Stomach smooth muscle (tissue), 2 donors: ENCODE results near the gene CREG1.

ENCODE experiments used
- H3K27ac ChIP-seq: one replicate; pipeline ENCODE4 v1.7.0; 2013; ENCODE audit warnings: mild to moderate bottlenecking, low read length, inconsistent platforms
- H3K27me3 ChIP-seq, 2 donors: one replicate each; pipeline ENCODE4 v1.7.0; 2013; ENCODE audit warnings: low read length in 2 of 2; ENCODE audit not compliant: insufficient read depth in 2 of 2, control insufficient read depth in 1 of 2
- H3K36me3 ChIP-seq, 2 donors: one replicate each; pipeline ENCODE4 v1.7.0; 2013; ENCODE audit warnings: low read length in 2 of 2; ENCODE audit not compliant: control insufficient read depth in 2 of 2, insufficient read depth in 2 of 2
- H3K4me1 ChIP-seq: one replicate; pipeline ENCODE4 v1.7.0; 2013; ENCODE audit warnings: low read length; ENCODE audit not compliant: control insufficient read depth, insufficient read depth
- H3K4me3 ChIP-seq, 2 donors: one replicate each; pipeline ENCODE4 v1.7.0; 2013; ENCODE audit warnings: low read length in 2 of 2
- H3K9ac ChIP-seq, 2 donors: one replicate each; pipeline ENCODE4 v1.7.0; 2013; ENCODE audit warnings: low read length in 2 of 2, mild to moderate bottlenecking in 1 of 2
- H3K9me3 ChIP-seq, 2 donors: one replicate each; pipeline ENCODE4 v1.7.0; 2013; ENCODE audit warnings: low read length in 2 of 2; ENCODE audit not compliant: control insufficient read depth in 2 of 2
- donor health status: healthy.
- donor health status: Pancreatic carcinoma.

The CREG1 gene

DNA sequence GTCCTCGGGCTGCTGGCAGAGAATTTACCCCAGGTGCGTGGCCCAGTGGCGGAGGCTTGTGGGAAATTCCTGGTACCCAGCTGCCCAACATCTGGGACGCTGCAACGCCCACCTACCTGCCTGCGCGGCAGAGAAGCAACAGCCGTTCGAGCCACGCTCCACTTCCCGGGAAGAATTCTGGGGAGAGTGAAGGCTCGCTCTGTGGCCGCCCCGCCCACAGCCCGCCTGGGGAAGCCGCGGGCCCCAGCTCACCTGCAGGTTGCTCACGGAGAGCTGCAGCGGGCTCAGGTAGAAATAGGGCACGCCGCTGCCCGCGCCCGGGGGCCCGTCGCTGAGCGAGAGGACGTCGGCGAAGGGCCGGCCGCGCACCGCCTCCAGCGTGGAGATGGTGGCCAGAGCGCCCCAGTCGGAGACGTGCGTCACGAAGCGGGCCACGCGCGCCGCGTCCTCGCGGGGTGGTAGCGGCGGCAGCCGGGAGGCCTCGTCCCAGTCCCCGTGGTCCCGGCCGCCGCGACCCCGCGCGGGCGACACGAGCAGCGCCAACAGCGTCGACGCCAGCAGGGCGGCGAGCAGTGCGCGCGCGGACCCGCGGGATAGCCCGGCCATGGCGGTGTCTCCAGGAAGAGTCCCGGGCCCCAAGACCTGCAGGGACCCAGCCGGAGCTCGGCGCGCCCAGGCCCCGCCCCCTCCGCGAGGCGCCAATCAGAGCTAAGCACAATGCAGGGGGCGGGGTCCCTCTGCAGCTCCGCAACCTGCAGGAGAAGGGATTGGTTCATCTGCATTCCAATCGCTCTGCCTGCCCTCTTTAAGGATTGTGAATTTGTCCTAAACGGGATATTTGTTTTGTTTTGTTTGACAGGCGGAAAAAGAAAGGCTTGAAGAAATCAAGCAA, at the start of gene CREG1:
CREG1 (minus strand) TSS at position 627 of the 892 bp plus-strand sequence.
- peak within 1 kb of the TSS; percentile 53 for H3K27ac ChIP-seq

GRCh38 chr1:167602840-167603239, 49.3 kb upstream of the CREG1 start:
- Histone ChIP-seq H3K9me3 (peaks cover 0 to 4% of the 10 kb centered on the region in 2 donors), H3K36me3 (no peaks in the 10 kb centered on the region), H3K27ac (no peak overlapping the region), H3K4me3 (no peak overlapping the region), H3K9ac (no peak overlapping the region), H3K4me1 (peaks cover 25% of the 10 kb centered on the region), H3K27me3 (no peaks in the 10 kb centered on the region)

More for the DNA sequence above, at the start of gene CREG1:
- Histone ChIP-seq H3K27me3 (no peaks in the 10 kb centered on the region), H3K4me3 (peak within 1 kb of the TSS; percentile 83 to 96), H3K4me1 (peaks cover 12% of the 10 kb centered on the region), H3K9me3 (no peaks in the 10 kb centered on the region), H3K36me3 (no peaks in the 10 kb centered on the region), H3K9ac (peak within 1 kb of the TSS; percentile 64 to 72)

GRCh38 chr1:167601442-167602383, 48.2 kb upstream of the CREG1 start:
- no peak overlapping the region for H3K4me3 ChIP-seq

GRCh38 chr1:167599957-167600581, 46.5 kb upstream of the CREG1 start:
- Histone ChIP-seq H3K27ac (no peak overlapping the region), H3K4me1 (peaks cover 25% of the 10 kb centered on the region), H3K36me3 (no peaks in the 10 kb centered on the region), H3K9me3 (no peaks in the 10 kb centered on the region), H3K9ac (no peak overlapping the region), H3K27me3 (no peaks in the 10 kb centered on the region), H3K4me3 (no peak overlapping the region)

More at GRCh38 chr1:167601442-167602383, 48.2 kb upstream of the CREG1 start:
- H3K9ac ChIP-seq = no peak overlapping the region
- no peaks in the 10 kb centered on the region for H3K9me3 ChIP-seq
- no peaks in the 10 kb centered on the region for H3K36me3 ChIP-seq
- H3K27me3 ChIP-seq = no peaks in the 10 kb centered on the region
- H3K27ac ChIP-seq = peak overlapping the region; percentile 31
- peaks cover 25% of the 10 kb centered on the region for H3K4me1 ChIP-seq

DNA sequence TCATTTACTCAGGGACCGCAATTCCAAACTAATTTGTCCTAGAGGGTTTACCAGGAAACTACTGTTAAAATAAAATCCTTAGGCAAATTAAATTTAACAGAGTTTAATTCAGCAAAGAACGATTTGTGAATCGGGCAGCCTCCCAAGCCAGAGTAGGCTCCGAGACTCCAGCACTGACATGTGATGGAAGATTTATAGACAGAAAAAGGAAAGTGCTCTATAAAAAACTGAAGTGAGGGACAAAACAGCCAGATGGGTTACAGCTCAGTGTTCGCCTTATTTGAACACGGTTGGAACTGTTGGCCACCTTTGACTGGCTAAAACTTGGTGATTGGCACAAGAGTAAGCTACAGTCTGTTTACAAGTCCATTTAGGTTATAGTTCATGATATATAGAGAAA, 41.3 kb upstream of the CREG1 start:
- Histone ChIP-seq H3K36me3 (no peaks in the 10 kb centered on the region), H3K27ac (no peak overlapping the region), H3K27me3 (no peaks in the 10 kb centered on the region), H3K4me1 (no peaks in the 10 kb centered on the region), H3K4me3 (no peak overlapping the region), H3K9ac (no peak overlapping the region), H3K9me3 (no peaks in the 10 kb centered on the region)

DNA sequence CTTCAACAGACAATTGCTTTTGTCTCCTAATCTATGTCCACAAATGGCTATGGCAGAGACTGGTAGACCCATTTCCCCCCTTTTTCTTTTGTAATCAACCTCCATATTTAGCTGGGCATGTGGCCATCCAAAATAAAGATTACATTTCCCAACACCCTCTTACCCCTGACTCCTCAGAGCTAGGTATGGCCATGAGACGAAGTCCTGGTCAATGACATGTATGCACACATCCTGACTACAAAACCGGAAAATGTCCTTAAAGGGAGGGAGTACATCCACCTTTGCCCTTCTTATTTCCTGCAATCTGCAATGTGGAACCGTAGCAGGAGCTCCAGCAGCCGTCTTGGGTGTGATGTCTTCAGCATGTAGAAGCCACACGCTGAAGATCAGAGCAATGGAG, 40.3 kb upstream of the CREG1 start:
- H3K9ac ChIP-seq = no peak overlapping the region
- no peaks in the 10 kb centered on the region for H3K9me3 ChIP-seq
- H3K4me3 ChIP-seq = no peak overlapping the region
- no peaks in the 10 kb centered on the region for H3K4me1 ChIP-seq
- H3K36me3 ChIP-seq = no peaks in the 10 kb centered on the region
- no peaks in the 10 kb centered on the region for H3K27me3 ChIP-seq
- no peak overlapping the region for H3K27ac ChIP-seq

DNA sequence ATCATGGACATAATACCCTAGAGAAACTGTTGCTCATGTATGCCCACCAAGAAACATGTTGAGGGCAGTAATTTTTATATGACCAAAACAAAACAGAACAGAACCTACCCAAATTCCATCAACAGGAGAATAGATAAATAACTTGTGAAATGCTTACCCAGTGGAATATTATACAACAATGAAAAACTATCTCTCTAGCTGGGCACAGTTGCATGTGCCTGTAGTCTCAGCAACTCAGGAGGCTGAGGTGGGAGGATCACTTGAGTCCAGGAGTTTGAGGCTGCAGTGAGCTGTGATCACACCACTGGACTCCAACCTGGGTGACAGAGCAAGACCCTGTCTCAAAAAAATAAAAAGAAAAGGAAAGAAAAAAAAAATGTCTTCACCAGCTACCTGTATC, 38.9 kb upstream of the CREG1 start:
- Histone ChIP-seq H3K27ac (no peak overlapping the region), H3K9me3 (no peaks in the 10 kb centered on the region), H3K9ac (no peak overlapping the region), H3K36me3 (no peaks in the 10 kb centered on the region), H3K27me3 (no peaks in the 10 kb centered on the region), H3K4me3 (no peak overlapping the region), H3K4me1 (no peaks in the 10 kb centered on the region)

GRCh38 chr1:167588361-167588760, 34.8 kb upstream of the CREG1 start:
- no peaks in the 10 kb centered on the region for H3K36me3 ChIP-seq
- H3K27me3 ChIP-seq = no peaks in the 10 kb centered on the region
- H3K9ac ChIP-seq = no peak overlapping the region
- no peak overlapping the region for H3K4me3 ChIP-seq
- no peak overlapping the region for H3K27ac ChIP-seq
- no peaks in the 10 kb centered on the region for H3K9me3 ChIP-seq
- no peaks in the 10 kb centered on the region for H3K4me1 ChIP-seq

GRCh38 chr1:167587872-167588271, 34.3 kb upstream of the CREG1 start:
- no peaks in the 10 kb centered on the region for H3K4me1 ChIP-seq
- H3K36me3 ChIP-seq = no peaks in the 10 kb centered on the region
- no peak overlapping the region for H3K9ac ChIP-seq
- H3K9me3 ChIP-seq = no peaks in the 10 kb centered on the region
- no peak overlapping the region for H3K27ac ChIP-seq
- no peaks in the 10 kb centered on the region for H3K27me3 ChIP-seq
- H3K4me3 ChIP-seq = no peak overlapping the region

DNA sequence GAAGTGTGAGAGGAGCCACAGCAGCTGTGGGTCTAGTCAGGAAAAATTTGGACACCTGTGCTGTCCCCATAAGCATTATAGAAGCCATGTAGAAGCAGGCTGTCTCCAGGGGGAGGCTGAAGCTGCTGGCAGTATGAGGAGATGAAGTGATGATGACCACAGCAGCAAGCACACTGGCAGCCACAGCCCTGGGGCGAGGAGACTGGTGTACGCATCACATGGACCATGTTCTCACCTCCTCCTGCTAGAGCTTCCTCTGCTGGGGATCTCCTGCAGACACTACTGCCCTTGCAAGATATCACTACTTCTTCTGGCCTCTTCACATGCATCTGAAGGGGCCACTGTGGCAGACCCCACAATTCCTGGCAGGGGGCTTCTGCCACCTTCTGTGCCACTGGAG, 33.8 kb upstream of the CREG1 start:
- H3K9ac ChIP-seq = no peak overlapping the region
- no peaks in the 10 kb centered on the region for H3K36me3 ChIP-seq
- no peaks in the 10 kb centered on the region for H3K4me1 ChIP-seq
- no peak overlapping the region for H3K27ac ChIP-seq
- H3K4me3 ChIP-seq = no peak overlapping the region
- H3K9me3 ChIP-seq = no peaks in the 10 kb centered on the region
- H3K27me3 ChIP-seq = no peaks in the 10 kb centered on the region
